GM12891 (cell line): ENCODE data around the gene NKAIN2.

Experiments
- DNase-seq: peaks from one replicate; pipeline ENCODE4 v3.0.0; 2011; ENCODE audit warnings: low spot score; ENCODE audit not compliant: insufficient read length
- FAIRE-seq: peaks from 2 replicates; lab custom pipeline; 2011; peaks lifted over from hg19 to GRCh38; lab: Jason Lieb, UNC
- PAX5 ChIP-seq: IDR thresholded peaks from 2 replicates; pipeline ENCODE4 v1.6.1; 2011; ENCODE audit warnings: low read length, moderate library complexity, mild to moderate bottlenecking; ENCODE audit not compliant: insufficient read depth, severe bottlenecking
- POLR2A ChIP-seq: IDR thresholded peaks from 2 replicates; pipeline ENCODE4 v1.6.1; 2011; ENCODE audit warnings: low read depth, low read length, control low read depth
- POLR2AphosphoS5 ChIP-seq: IDR thresholded peaks from 2 replicates; pipeline ENCODE4 v1.6.1; 2011; ENCODE audit warnings: low read depth, low read length, control low read depth
- POU2F2 ChIP-seq: IDR thresholded peaks from 2 replicates; pipeline ENCODE4 v1.6.1; 2011; ENCODE audit warnings: low read depth, mild to moderate bottlenecking, control low read depth, low read length, moderate library complexity
- SPI1 ChIP-seq: IDR thresholded peaks from 2 replicates; pipeline ENCODE4 v1.6.1; 2011; ENCODE audit warnings: low read depth, low read length, control low read depth
- TAF1 ChIP-seq: IDR thresholded peaks from 2 replicates; pipeline ENCODE4 v1.6.1; 2011; ENCODE audit warnings: low read depth, low read length, control low read depth

NKAIN2 gene

GRCh38 chr6:124193132-124193531 is 389.5 kb downstream of the NKAIN2 start:
- FAIRE-seq: no peak
- DNase-seq: no peak
- TF ChIP-seq SPI1 (no peak), POU2F2 (no peak), PAX5 (no peak), TAF1 (no peak), POLR2AphosphoS5 (no peak), POLR2A (no peak)

GRCh38 chr6:124197148-124197547 is 393.5 kb downstream of the NKAIN2 start:
- no peak for DNase-seq
- no peak for FAIRE-seq
- TF ChIP-seq TAF1 (no peak), POU2F2 (no peak), SPI1 (no peak), POLR2AphosphoS5 (no peak), POLR2A (no peak), PAX5 (no peak)

- TF ChIP-seq POLR2A (no peak), PAX5 (no peak), TAF1 (no peak), SPI1 (no peak), POU2F2 (no peak), POLR2AphosphoS5 (no peak)
- FAIRE-seq: no peak
- no peak for DNase-seq
Observed at GRCh38 chr6:124199286-124199685, 395.6 kb downstream of the NKAIN2 start.

GRCh38 chr6:124200661-124201060 is 397.0 kb downstream of the NKAIN2 start:
- FAIRE-seq (no peak), DNase-seq (no peak)
- TF ChIP-seq POU2F2: no peak

- FAIRE-seq: no peak
- no peak for DNase-seq
- TF ChIP-seq TAF1: no peak
- TF ChIP-seq SPI1: no peak
- TF ChIP-seq POU2F2: no peak
- no peak for TF ChIP-seq POLR2A
- no peak for TF ChIP-seq POLR2AphosphoS5
- no peak for TF ChIP-seq PAX5
Observed at GRCh38 chr6:124203101-124203811, 399.6 kb downstream of the NKAIN2 start.

- FAIRE-seq: no peak
- TF ChIP-seq POLR2A (no peak), POLR2AphosphoS5 (no peak)
- DNase-seq: no peak
Observed at GRCh38 chr6:124203812-124204167, 400.1 kb downstream of the NKAIN2 start.

- DNase-seq (no peak), FAIRE-seq (no peak)
- no peak for TF ChIP-seq POU2F2
- no peak for TF ChIP-seq SPI1
- TF ChIP-seq POLR2A: no peak
- no peak for TF ChIP-seq POLR2AphosphoS5
- TF ChIP-seq PAX5: no peak
- TF ChIP-seq TAF1: no peak
Observed at GRCh38 chr6:124205921-124206320, 402.3 kb downstream of the NKAIN2 start.

- no peak for DNase-seq
- no peak for FAIRE-seq
- TF ChIP-seq PAX5 (no peak), TAF1 (no peak), SPI1 (no peak), POLR2A (no peak), POLR2AphosphoS5 (no peak), POU2F2 (no peak)
Observed at GRCh38 chr6:124223611-124224345, 420.1 kb downstream of the NKAIN2 start.

- FAIRE-seq: no peak
- TF ChIP-seq PAX5 (no peak), POU2F2 (no peak), POLR2A (no peak), SPI1 (no peak), POLR2AphosphoS5 (no peak), TAF1 (no peak)
Observed at GRCh38 chr6:124226396-124226795, 422.7 kb downstream of the NKAIN2 start.

GRCh38 chr6:124233221-124233620 is 429.6 kb downstream of the NKAIN2 start:
- DNase-seq (no peak), FAIRE-seq (no peak)
- no peak for TF ChIP-seq POLR2A
- TF ChIP-seq POU2F2: no peak
- TF ChIP-seq SPI1: no peak
- TF ChIP-seq PAX5: no peak
- no peak for TF ChIP-seq TAF1
- TF ChIP-seq POLR2AphosphoS5: no peak

More at GRCh38 chr6:124226396-124226795, 422.7 kb downstream of the NKAIN2 start:
- no peak for DNase-seq
